SK-N-MC (cell line): ENCODE results near the gene PRCC.

Experiments
- DNase-seq: peaks from one replicate; pipeline ENCODE4 v3.0.0-alpha.2; 2011; ENCODE audit warnings: low read depth, low spot score
- H3K27ac ChIP-seq: fragments of 200-600 bp; sonication (generic); 2 replicates; pipeline ENCODE4 v1.5.1; 2016; ENCODE audit warnings: mixed run types
- H3K36me3 ChIP-seq: fragments of 200-600 bp; sonication (generic); 2 replicates; pipeline ENCODE4 v1.6.1; 2017; ENCODE audit warnings: antibody characterized with exemption, low read length, mixed read lengths; ENCODE audit not compliant: insufficient read depth
- H3K4me3 ChIP-seq: fragments of 200-600 bp; sonication (generic); 2 replicates; pipeline ENCODE4 v1.5.1; 2016
- H3K9ac ChIP-seq: fragments of 200-600 bp; sonication (generic); 2 replicates; pipeline ENCODE4 v1.8.0; 2017; ENCODE audit warnings: mixed run types, mixed read lengths; ENCODE audit not compliant: insufficient read length
- H3K9me3 ChIP-seq: fragments of 200-600 bp; sonication (generic); 2 replicates; pipeline ENCODE4 v1.6.1; 2017; ENCODE audit warnings: low read depth, mild to moderate bottlenecking, antibody characterized with exemption, low read length, moderate library complexity, mixed read lengths
- EZH2 ChIP-seq: fragments of 200-600 bp; sonication (generic); IDR thresholded peaks from one replicate; pipeline ENCODE4 v1.6.1; 2017; ENCODE audit warnings: antibody characterized with exemption
- FOXP2 ChIP-seq: optimal IDR thresholded peaks from 2 replicates; pipeline ENCODE3; 2011; ENCODE audit warnings: mild to moderate bottlenecking, moderate library complexity; ENCODE audit not compliant: insufficient read depth; ENCODE audit errors: extremely low read length, control extremely low read depth
- POLR2AphosphoS5 ChIP-seq: IDR thresholded peaks from 2 replicates; pipeline ENCODE4 v1.6.1; 2012; ENCODE audit warnings: mild to moderate bottlenecking, low read depth, low read length, borderline replicate concordance

PRCC gene

GRCh38 chr1:156836892-156837291 lies 69.6 kb downstream of the PRCC start:
- Histone ChIP-seq H3K27ac (no peak overlapping the region), H3K4me3 (no peak overlapping the region), H3K36me3 (no peaks in the 10 kb centered on the region), H3K9ac (no peak overlapping the region), H3K9me3 (no peaks in the 10 kb centered on the region)
- TF ChIP-seq POLR2AphosphoS5 (no peak), FOXP2 (no peak), EZH2 (no peak)
- no peak for DNase-seq

- Histone ChIP-seq H3K4me3 (no peak overlapping the region), H3K9me3 (no peaks in the 10 kb centered on the region), H3K36me3 (no peaks in the 10 kb centered on the region), H3K9ac (no peak overlapping the region), H3K27ac (no peak overlapping the region)
- DNase-seq: no peak
- no peak for TF ChIP-seq EZH2
- TF ChIP-seq FOXP2: no peak
- TF ChIP-seq POLR2AphosphoS5: no peak
Measured at GRCh38 chr1:156838972-156839371, 71.6 kb downstream of the PRCC start.

GRCh38 chr1:156839426-156840109 lies 72.2 kb downstream of the PRCC start:
- no peak overlapping the region for H3K9ac ChIP-seq
- no peak overlapping the region for H3K4me3 ChIP-seq
- H3K36me3 ChIP-seq: no peaks in the 10 kb centered on the region
- no peak overlapping the region for H3K27ac ChIP-seq
- H3K9me3 ChIP-seq: no peaks in the 10 kb centered on the region
- DNase-seq: no peak
- TF ChIP-seq EZH2: no peak
- TF ChIP-seq FOXP2: no peak
- no peak for TF ChIP-seq POLR2AphosphoS5

GRCh38 chr1:156840186-156840897 lies 73.0 kb downstream of the PRCC start:
- H3K36me3 ChIP-seq: no peaks in the 10 kb centered on the region
- no peak overlapping the region for H3K9ac ChIP-seq
- no peaks in the 10 kb centered on the region for H3K9me3 ChIP-seq
- DNase-seq: no peak
- H3K27ac ChIP-seq: no peak overlapping the region
- TF ChIP-seq EZH2: no peak
- no peak for TF ChIP-seq FOXP2
- no peak for TF ChIP-seq POLR2AphosphoS5
- H3K4me3 ChIP-seq: no peak overlapping the region

- H3K9me3 ChIP-seq: no peaks in the 10 kb centered on the region
- H3K27ac ChIP-seq: no peak overlapping the region
- H3K4me3 ChIP-seq: no peak overlapping the region
- no peak for TF ChIP-seq FOXP2
- no peak for TF ChIP-seq EZH2
- TF ChIP-seq POLR2AphosphoS5: no peak
- no peaks in the 10 kb centered on the region for H3K36me3 ChIP-seq
- no peak for DNase-seq
- no peak overlapping the region for H3K9ac ChIP-seq
Measured at GRCh38 chr1:156840898-156841279, 73.6 kb downstream of the PRCC start.

- no peak for DNase-seq
- no peak overlapping the region for H3K27ac ChIP-seq
- TF ChIP-seq EZH2 (no peak), POLR2AphosphoS5 (no peak), FOXP2 (no peak)
- no peaks in the 10 kb centered on the region for H3K9me3 ChIP-seq
- no peak overlapping the region for H3K9ac ChIP-seq
- no peak overlapping the region for H3K4me3 ChIP-seq
- no peaks in the 10 kb centered on the region for H3K36me3 ChIP-seq
Measured at GRCh38 chr1:156841295-156841855, 74.0 kb downstream of the PRCC start.

- TF ChIP-seq EZH2 (no peak), FOXP2 (no peak), POLR2AphosphoS5 (no peak)
- no peaks in the 10 kb centered on the region for H3K36me3 ChIP-seq
- H3K9me3 ChIP-seq: no peaks in the 10 kb centered on the region
- no peak overlapping the region for H3K9ac ChIP-seq
- H3K27ac ChIP-seq: no peak overlapping the region
- no peak overlapping the region for H3K4me3 ChIP-seq
- no peak for DNase-seq
Measured at GRCh38 chr1:156842618-156843300, 75.4 kb downstream of the PRCC start.

- no peak for DNase-seq
- no peaks in the 10 kb centered on the region for H3K36me3 ChIP-seq
- H3K4me3 ChIP-seq: no peak overlapping the region
- TF ChIP-seq POLR2AphosphoS5: no peak
- no peak for TF ChIP-seq EZH2
- TF ChIP-seq FOXP2: no peak
- H3K9ac ChIP-seq: no peak overlapping the region
- no peaks in the 10 kb centered on the region for H3K9me3 ChIP-seq
- no peak overlapping the region for H3K27ac ChIP-seq
Measured at GRCh38 chr1:156844102-156844501, 76.8 kb downstream of the PRCC start.
